ENCODE results near the gene CENPP. TPM values are rescaled to one million over a fixed set of nuclear protein-coding genes. Genes with fewer than 3 reads are reported as not detected.
"Not testable (repeated sequence)": the region's sequence is repeated elsewhere in the genome, so short reads cannot be mapped to it uniquely, and the experiment has no call there.

Gene CENPP
- total RNA-seq, 1 experiment from 2014 or later, result 5.8 TPM

DNA sequence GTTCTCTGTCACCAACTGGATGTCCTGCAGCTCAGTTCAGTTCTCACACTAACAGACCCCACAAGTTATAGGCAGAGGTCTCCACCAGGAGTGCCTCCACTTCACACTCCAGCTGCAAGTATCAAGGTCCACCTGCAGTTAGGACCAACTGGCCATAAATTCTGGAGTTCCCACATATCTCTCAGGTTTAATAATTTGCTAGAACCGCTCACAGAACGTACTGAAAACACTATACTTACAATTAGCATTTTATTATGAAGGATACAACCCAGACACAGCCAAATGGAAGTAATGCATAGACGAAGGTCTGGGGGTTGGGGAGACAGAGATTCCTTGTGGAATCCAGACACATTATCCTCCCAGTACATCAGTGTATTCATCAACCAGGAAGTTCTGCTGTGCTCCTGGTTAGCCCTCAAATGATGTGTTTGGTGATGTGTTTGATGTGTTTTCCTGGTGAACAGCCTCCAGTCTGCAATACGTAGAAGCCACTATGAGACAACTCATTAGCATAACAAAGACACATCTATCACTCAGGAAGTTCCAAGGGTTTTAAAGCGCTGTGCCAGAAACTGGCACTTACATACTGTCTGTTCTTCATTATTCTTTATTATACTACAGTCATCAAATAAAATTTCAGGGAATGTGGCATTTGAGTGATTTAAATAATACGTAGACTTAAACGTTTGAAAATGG, 53.3 kb downstream of the CENPP start:
- no peak for DNase-seq (ENCODE audit: low spot score)

DNA sequence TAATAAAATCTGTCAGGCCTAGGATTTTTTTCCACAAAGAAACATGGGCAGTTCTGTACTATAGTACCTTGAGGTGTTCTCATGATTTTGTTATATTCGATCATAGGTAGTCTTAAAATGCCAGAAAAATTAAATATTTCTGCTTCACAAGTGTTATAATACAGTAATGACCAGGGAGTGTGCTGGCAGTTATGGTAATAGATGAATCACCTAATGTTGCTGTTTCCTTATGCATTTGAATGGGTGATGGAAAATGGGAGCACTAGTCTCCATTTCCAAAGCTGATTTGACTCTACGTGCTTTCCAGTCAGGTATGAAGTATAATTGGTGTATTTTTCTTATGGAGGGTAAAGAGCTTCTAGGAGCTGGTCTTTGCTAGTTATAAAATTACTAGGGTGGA, 54.9 kb downstream of the CENPP start:
- DNase-seq (ENCODE audit: low spot score), result no peak

DNA sequence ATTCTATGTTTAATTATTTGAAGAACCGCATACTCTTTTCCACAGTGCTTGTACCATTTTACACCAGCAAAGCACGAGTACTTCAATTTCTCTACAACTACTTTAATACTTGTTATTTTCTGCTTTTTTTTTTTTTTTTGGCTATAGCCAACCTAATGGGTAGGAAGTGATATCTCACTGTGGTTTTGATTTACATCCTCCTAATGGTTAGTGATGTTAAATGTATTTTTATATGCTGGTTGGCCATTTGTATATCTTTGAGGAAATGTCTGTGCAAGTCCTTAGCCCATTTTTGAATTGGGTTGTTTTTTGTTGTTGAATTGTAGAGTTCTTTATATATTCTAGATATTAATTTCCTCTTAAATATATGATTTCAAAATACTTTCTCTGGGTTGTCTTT, 56.0 kb downstream of the CENPP start:
- no peak for DNase-seq (ENCODE audit: low spot score)

DNA sequence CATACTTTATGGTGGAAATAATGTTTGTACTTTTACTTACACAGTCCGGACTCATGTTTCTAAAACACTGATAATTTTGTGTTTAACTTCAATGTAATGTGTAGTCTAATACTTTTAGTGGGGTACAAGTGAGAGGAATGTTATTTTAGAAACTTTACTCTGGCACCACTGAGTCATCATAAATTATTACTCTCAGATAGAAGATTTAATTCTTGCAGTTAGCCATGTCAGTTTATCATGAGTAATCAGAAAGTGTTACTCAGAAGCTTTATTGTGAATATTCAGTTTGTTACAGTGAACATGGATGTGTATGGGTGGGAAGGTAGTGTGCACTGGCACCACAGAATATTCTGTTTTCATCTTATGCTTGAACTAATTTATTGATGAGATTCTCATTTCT, 58.6 kb downstream of the CENPP start:
- no peak for DNase-seq (ENCODE audit: low spot score)

DNA sequence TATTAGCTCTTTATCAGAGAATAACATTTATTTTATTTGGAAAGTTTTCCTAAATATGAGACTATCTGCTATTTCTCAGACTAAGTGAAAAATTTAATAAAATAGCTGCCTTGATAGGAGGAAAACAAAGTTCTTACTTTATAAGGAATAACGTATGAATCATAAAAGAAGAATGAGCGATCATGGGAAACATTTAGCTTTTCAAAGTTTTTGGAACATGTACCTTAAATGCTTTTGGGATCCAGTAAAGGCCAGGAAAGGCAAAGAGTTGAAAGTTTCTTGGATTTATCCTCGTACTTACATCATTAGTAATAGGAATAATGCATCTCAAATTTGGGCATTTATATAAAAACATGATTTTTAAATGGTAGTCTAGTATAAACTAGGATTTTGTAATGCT, 59.2 kb downstream of the CENPP start:
- no peak for DNase-seq (ENCODE audit: low spot score)

DNA sequence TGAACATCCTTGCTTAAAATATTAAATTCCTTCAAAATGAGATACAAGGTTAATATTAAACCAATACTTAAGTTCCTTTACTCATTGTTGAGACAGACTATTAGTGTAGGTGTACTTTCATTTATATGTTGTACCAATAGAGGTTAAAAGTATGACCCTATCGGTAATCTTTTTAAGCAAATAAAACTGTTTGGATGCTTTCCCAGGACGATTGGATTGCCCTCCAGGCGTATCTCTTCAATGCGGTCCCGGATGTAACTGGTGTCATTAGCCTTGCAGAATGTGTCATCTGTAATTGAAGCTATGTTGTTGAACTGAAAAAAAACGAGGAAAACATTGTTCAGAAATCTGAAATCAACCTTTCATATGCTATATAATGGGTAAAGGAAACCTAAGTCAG, 59.7 kb downstream of the CENPP start:
- DNase-seq (ENCODE audit: low spot score), result no peak

DNA sequence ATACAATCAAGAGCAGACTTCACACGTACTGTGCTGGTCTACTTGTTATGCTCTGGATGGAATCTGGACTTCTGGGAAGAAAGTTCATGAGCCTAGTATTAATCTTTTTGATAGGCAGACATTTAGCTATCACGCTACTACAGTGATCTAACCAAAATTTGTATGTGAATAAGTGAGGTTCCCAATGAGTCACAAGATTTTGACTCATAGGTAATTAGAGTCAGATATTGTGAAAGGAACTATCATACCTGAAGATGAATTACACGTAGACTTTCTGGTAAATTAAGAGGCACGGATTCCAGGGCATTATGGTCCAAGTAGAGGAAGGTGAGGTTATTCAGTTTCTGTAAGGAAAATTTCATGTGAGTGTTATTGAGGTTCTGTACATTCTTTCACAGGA, 60.2 kb downstream of the CENPP start:
- no peak for DNase-seq (ENCODE audit: low spot score)

DNA sequence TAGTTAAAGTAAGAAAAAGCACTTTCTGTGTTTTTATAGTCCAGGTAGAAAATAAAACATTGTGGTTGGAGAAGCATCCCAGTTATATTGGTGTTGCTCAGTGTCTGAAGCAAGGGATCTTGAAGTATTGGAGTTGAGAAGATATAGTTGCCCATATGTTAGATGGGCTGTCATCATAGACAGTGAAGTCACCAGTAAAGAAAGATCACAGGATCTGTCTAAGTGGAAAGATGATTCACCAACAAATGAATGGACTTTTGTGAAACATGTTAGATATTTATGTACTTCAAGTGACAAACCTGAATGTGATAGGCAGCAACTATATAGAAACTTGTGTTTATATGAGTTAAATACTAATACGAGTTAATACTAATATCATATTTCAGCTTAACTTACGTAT, 66.9 kb downstream of the CENPP start:
- DNase-seq (ENCODE audit: low spot score), result no peak

DNA sequence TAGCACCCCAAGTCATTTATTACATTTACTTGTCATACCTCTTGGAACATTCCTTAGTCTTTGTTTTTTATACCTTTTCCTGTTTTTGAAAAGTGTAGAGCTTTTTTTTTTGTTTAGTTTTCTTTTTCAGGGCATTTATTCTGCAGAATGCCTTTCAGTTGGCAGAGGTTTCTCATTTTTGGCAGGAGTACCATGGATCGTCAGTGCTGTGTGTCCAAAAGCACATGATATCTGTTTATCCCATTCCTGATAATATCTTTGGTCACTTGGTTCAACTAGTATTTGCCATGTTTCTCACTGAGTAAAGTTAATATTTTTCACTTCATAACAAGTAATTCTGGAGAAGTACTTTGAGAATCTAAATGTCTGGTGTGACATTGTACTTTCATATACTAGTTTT, 67.9 kb downstream of the CENPP start:
- no peak for DNase-seq (ENCODE audit: low spot score)

DNA sequence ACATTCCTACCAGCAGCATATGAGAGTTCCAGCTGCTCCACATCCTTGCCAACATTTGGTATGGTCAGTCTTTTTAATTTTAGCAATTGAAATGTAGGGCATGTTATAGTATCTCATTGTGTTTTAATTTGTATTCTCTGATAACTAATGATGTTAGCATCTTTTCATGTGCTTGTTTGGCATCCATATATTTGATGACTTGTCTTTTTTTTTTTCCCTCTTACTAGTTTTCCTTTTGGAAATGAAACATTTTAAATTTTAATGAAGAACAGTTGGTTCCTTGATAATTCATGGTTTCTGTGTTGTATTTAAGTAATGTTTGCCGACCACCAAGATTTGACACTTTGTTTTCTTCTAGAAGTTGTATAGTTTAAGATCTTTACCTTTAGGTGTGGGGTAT, 69.9 kb downstream of the CENPP start:
- no peak for DNase-seq (ENCODE audit: low spot score)

DNA sequence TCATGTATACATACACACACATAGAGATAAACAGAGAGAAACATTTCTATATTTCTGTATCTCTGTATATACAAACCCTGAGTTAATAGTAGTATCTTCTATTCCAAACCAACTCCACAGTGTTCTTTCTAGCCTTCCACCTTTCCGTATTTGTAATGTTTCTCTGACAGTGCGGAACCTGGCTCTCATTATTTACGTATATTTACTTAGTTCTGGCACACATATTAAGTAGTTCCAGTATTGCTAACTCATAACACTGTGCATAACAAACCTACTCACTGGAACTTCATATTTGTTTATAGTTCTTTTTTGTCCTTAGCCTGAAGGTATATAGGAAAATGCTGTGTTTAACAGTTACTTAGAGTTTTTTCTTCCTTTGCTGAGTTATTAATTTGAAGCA, 72.1 kb downstream of the CENPP start:
- DNase-seq (ENCODE audit: low spot score), result no peak

DNA sequence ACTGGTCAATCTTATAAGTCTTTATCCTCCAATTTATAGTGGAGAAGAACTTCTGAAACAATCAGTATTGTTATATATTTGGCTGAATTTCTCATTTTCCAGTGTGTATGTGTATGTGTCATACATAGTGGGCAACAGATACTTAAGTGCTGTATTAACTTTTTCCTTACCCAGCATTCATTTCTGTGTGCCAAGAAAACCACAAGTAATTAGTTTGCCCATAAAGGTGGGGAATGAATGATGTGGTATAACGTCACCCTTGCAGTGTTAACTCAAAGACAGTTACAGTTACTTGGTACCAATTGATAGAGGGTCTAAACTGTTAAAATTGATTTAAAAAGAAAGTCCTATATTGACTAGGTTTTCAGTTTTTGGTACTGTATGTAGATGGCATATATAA, 76.6 kb downstream of the CENPP start:
- no peak for DNase-seq (ENCODE audit: low spot score)

DNA sequence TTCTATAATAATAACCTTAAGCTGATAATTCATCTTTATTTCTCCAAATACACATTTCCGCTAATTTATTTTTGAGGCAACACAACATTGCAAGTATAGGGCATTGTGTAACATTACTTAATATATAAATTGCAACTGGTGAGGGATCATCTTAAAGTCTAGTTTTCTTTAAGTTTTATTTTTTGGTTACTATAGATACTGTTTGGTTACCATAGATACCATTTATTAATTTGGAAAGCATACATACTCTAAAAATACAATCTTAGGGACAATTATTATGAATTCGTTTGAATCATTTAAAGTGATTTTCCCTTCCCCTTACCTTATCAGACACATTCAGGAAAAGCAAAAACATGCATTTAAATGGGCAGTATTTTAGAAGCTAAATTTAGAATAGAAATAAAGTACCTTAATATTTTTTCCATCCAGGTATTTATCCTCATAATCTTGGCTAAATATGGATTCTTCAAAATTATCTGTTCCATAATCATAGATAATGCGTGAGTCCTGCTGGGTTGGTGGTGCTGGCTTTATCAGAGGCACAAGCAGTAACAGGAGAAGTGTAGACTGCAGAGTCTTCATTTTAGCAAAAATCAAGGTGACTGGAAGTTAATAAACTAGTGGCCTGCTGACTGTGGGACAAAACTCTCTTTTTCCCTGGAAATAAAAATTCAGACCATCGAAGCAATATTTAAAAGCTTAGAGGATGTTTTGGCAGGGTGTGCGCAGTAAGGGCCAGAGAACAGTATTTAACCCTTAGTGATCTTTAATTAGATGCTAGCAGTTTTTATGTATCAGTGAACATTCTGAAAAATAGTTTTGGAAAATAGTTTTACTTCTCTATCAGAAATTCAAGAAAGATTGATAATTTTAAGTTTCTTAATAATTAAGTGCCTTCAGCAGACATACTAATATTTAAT, 77.3 kb downstream of the CENPP start:
- no peak for DNase-seq (ENCODE audit: low spot score)

DNA sequence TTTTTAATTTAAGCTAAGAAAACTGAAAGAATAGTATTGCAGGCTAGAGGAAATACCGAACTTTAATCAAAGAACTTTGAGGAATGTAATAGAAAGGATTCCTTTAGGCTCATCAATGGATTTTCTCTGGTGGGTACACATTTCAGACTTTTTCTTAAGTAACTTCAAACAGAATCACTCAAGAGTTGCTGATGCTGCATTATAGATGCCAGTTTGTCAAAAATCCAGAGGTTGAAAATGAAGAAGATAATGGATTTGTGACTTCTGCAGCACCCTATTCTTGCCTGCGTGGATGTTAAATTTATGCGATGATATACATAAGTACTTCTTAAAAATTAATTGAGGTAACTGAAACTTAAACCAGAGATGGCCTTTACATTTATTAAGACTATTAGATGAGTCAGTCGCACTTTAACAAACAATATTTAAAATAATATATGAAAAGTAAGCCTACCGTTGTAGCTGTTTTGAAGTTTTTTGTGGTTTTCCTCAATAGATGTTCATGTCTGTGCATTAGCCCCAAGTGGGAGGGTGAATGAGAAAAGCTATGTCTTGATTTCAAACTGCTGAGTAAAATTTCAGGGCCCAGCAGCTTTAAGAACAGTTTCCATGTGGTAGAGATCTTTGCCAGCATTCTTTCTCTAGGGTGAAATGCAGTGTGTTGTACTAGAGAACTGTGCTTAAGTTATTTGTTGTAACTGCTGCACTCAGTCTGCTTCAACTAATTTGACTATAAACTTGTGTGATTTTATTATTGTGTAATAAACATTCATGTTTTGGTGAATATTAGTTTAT, 78.5 kb downstream of the CENPP start, which contains the start of gene OGN:
TSS of gene OGN (minus strand) at position 537 of the 795 bp plus-strand sequence. CDS start 1,171 bp downstream, outside the sequence.
- no peak for DNase-seq (ENCODE audit: low spot score)

DNA sequence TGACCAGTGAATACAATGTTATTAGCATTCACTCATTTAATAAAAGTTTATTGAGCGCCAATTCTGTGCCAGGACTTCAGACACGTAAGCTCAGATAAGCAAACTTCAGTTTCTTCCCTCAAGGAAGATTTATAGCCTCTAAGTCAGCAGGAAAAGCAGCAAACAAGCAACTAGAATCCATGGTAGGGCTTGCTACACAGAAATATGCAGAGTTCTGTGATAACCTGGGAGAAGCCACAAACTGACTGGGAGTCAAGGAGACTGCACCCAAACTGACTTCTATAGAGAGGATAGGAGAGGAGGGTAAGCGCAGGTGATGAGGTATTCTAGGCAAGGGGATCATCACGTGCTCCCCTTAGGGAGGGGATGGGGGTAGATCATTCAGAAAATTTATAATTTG, 80.1 kb downstream of the CENPP start:
- DNase-seq (ENCODE audit: low spot score), result no peak

DNA sequence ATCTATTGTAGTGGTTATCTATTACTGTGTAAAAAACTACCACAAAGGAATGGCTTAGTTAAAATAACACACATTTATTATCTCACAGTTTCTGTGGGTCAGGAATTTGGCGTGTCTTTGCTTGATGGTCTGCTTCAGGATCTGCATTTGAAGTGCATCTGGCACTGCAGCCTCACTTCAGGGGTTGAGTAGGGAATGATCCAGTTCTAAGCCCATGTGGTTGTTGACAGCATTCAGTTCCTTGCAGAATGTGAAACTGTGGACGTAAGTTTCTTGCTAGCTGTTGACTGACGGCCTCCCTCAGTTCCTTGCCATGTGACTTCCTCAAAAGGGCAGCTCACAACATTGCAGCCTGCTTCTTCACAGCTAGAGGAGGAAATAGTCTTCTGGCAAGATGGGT, 80.7 kb downstream of the CENPP start:
- DNase-seq (ENCODE audit: low spot score), result no peak

DNA sequence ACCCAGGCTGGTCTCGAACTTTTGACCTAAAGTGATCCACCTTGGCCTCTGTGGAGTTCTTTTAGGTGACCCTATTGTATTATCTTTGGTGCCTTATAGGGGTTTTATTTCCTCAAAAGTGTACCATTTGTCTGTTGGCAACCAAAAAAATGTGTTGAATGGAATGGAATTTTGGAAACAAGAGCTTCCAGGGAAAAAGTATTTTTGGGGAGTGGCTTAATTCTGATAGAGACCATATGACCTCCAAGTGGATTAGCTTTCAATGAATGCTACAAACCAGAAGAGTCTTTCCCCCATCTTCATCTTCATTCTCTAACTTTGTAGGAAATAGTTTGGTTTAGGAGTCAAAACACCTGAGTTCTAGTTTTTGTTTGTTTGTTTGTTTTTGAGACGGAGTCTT, 82.1 kb downstream of the CENPP start:
- DNase-seq (ENCODE audit: low spot score), result no peak

DNA sequence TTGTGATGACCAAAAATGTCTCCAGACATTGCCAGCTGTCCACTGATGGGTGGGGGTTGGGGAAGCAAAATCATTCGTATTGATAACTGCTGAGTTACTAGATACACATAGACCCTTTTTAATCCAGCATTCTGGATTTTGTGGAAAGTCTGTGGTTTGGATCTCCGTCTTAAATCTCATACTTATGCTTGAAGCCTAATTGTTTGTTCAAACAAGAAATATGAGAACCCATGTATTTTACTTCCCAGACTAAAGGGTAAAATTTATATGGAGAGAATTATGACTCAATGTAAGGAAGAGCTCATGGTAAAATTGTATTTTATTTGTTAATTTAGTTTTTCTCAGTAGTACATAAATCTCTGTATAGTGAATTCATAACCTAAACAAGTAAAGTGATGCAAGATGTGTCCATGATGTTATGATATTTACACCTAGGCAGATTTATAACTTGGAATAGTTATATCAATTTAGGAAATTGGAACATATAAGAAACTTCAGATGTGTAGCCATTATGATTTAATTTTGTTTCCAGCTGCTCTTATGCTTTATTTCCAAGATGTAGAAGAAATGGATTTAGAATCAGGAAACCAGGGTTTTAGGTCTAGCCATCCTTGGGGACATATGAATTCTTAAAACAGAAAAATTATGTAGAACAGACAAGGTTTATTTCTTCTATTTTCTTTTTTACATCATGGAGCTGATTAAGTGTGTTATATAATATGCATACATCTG, 83.2 kb downstream of the CENPP start:
- DNase-seq (ENCODE audit: low spot score), result no peak

DNA sequence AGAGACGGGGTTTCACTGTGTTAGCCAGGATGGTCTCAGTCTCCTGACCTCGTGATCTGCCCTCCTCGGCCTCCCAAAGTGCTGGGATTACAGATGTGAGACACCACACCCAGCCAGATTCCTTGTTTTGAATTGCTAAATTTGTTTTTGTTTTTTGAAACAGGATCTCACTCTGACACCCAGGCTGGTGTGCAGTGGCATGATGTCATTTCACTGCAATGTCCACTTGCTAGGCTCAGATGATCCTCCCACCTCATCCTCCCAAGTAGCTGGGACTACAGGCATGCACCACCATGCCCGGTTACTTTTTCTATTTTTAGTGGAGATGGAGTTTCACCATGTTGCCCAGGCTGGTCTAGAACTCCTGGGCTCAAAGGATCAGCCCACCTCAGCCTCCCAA, 85.4 kb downstream of the CENPP start:
- not testable (repeated sequence) for DNase-seq (ENCODE audit: low spot score)

DNA sequence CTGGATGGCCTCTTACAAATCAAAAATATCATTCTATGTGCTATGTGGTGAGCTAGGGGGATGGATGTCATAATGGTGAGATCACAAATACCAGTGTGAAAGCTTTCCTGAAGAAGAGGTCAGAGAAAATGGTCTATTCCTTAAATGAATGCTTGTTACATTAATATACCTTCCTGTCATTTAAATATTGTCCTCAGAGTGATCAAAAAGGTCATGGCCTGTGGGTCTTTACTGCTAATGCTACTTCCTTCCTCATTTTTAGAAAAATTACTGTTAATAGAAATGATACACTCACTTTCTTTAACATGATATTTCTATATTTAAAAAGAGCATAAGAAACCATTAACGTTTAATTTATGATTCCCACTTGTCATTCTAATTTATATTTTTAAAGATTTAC, 88.8 kb downstream of the CENPP start:
- DNase-seq (ENCODE audit: low spot score), result no peak

DNA sequence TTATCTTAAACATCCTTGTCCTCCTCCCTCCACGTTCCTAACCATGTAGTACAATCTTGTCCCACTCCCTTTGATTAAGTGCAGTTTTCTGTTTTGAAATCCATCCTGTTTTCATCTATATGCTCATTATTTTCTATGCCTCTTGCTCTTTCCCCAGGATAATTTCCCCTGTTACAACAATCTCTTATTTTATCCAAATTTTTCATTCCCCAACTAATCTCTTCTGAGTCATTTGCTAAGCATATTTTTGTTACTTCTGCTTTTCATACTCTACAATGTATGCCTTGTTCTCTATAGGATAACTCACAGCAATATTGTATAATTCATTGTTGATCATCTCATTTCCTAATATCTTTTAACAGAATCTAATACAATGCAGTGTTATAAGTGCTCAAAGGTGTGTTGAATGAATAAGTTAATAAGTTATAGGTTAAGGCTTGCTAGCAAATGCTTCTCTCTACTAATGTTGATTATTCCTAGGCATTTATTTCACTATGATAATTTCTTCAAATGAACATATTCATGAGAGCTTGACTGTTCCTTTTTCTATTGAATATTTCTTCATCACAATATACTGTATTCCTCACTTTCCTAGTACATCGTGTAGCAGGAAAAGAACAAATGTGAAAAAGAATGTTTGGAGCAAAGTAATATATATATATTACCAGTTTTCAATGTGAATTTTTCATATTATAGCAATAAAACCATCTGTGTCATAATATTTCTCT, 97.0 kb downstream of the CENPP start:
- DNase-seq (ENCODE audit: low spot score), result no peak
